Measurements from ENCODE around the gene ANK3.

The ANK3 gene

DNA sequence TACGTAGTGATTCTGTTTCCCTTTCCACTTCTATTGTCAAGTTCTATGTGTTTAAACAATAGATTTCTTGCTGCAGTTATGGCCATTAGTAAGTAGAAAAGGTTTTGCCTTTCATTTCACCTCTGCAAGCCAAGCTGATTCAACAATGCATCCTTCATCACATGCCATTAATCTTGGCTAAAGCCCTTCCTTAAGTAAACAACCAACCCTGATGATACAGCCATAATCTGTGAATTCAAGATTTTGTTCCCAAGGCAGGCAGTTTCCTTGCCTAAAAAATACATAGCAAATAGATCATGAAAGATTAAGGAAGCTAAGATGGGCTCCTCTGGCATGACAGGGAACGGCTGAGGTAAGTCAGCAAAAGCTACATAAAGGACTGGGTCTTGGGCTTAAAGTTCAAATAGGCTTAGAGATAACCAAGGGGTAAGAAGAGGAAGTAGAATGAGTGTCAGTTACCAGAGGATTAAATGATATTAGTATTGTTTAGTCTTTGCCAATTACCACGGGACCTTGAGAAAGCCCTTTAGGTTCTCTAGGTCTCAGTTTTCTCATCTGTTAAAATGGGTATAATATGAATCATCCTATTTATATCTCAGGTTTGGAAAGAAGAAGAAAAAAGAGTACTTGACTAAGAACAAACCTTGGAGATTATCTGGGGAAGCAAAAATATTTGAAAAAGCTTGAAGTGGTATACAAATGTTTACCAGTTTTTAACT is 35.9 kb upstream of the ANK3 start:
- no peaks in the 10 kb centered on the region for H3K36me3 ChIP-seq (ENCODE audit: insufficient read depth, low read length)
- H3K27me3 ChIP-seq (ENCODE audit: control insufficient read depth in 1 of 2, insufficient read depth in 2 of 2, low read length in 2 of 2): no peaks in the 10 kb centered on the region
- no peak overlapping the region for H3K27ac ChIP-seq (ENCODE audit: low read depth, low read length)
- peaks cover 34% of the 10 kb centered on the region for H3K4me1 ChIP-seq (ENCODE audit: insufficient read depth, low read length)
- no peaks in the 10 kb centered on the region for H3K9me3 ChIP-seq (ENCODE audit: low read length)
- no peak overlapping the region for H3K9ac ChIP-seq (ENCODE audit: low read length)
- no peak overlapping the region for H3K4me3 ChIP-seq (ENCODE audit: low read depth in 1 of 2, low read length in 2 of 2)

DNA sequence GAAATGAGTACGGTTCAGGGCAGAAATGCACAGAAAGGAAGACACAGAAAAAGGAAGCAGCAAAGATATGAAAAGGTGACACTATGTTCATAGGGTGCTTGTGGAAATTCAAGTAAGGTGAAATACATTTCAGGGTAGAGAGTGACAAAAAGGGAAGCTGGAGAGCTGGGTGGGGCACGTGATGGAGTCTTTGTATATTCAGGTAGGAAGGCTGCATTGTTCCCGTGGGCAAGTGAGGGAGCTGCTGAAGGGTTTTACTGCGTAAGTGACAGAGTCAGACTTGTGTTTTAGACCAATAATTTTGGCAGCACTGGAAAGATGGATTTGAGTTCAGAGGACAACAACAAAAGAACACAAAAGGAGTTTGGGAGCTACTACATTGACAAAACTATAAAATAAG is 35.3 kb upstream of the ANK3 start:
- no peak overlapping the region for H3K9ac ChIP-seq (ENCODE audit: low read length)
- no peak overlapping the region for H3K4me3 ChIP-seq (ENCODE audit: low read depth in 1 of 2, low read length in 2 of 2)
- H3K27ac ChIP-seq (ENCODE audit: low read depth, low read length): no peak overlapping the region
- H3K27me3 ChIP-seq (ENCODE audit: control insufficient read depth in 1 of 2, insufficient read depth in 2 of 2, low read length in 2 of 2): no peaks in the 10 kb centered on the region
- no peaks in the 10 kb centered on the region for H3K36me3 ChIP-seq (ENCODE audit: insufficient read depth, low read length)
- H3K4me1 ChIP-seq (ENCODE audit: insufficient read depth, low read length): peaks cover 29% of the 10 kb centered on the region
- no peaks in the 10 kb centered on the region for H3K9me3 ChIP-seq (ENCODE audit: low read length)

DNA sequence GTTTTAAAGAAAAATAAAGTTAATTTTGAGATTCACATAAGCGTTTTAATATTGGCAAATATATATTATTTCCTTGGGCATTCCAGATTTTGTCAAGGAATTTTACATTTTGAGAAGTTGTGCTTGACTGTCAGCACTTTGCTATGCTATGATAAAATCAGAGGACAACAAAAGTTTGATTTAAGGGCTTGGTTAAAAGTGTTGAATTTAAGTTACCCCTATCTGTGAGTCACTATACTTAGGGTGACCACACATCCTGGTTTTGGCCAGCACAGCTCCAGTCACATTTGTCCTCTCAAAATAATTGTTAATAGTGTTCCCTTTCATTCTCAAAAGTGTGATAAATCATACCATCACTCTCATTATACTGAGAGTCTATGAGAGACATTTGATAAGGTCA is 34.2 kb upstream of the ANK3 start:
- Histone ChIP-seq H3K9ac (ENCODE audit: low read length) (no peak overlapping the region), H3K27ac (ENCODE audit: low read depth, low read length) (no peak overlapping the region), H3K4me3 (ENCODE audit: low read depth in 1 of 2, low read length in 2 of 2) (no peak overlapping the region), H3K36me3 (ENCODE audit: insufficient read depth, low read length) (no peaks in the 10 kb centered on the region), H3K4me1 (ENCODE audit: insufficient read depth, low read length) (peaks cover 18% of the 10 kb centered on the region), H3K27me3 (ENCODE audit: control insufficient read depth in 1 of 2, insufficient read depth in 2 of 2, low read length in 2 of 2) (no peaks in the 10 kb centered on the region), H3K9me3 (ENCODE audit: low read length) (no peaks in the 10 kb centered on the region)

DNA sequence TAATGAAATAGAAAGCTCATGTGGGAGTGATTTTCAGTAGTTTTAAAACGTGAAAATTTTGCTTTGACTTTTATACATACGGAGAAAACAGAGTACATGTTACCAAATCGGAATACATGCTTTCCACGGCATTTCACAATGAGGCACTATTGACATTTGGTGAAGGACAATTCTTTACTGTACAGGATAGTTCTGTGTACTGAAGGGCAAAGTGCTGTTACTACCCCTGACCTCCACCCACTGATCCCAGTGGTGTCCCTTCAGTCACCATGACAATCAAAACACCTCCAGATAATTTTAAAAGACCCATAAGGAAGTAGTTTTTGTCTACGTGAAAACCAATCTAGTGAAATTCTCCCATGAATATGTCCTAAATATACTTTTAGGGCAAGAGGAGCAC is 33.1 kb upstream of the ANK3 start:
- Histone ChIP-seq H3K4me1 (ENCODE audit: insufficient read depth, low read length) (peaks cover 7% of the 10 kb centered on the region), H3K9ac (ENCODE audit: low read length) (no peak overlapping the region), H3K27ac (ENCODE audit: low read depth, low read length) (no peak overlapping the region), H3K27me3 (ENCODE audit: control insufficient read depth in 1 of 2, insufficient read depth in 2 of 2, low read length in 2 of 2) (no peaks in the 10 kb centered on the region), H3K36me3 (ENCODE audit: insufficient read depth, low read length) (no peaks in the 10 kb centered on the region), H3K9me3 (ENCODE audit: low read length) (no peaks in the 10 kb centered on the region), H3K4me3 (ENCODE audit: low read depth in 1 of 2, low read length in 2 of 2) (no peak overlapping the region)

DNA sequence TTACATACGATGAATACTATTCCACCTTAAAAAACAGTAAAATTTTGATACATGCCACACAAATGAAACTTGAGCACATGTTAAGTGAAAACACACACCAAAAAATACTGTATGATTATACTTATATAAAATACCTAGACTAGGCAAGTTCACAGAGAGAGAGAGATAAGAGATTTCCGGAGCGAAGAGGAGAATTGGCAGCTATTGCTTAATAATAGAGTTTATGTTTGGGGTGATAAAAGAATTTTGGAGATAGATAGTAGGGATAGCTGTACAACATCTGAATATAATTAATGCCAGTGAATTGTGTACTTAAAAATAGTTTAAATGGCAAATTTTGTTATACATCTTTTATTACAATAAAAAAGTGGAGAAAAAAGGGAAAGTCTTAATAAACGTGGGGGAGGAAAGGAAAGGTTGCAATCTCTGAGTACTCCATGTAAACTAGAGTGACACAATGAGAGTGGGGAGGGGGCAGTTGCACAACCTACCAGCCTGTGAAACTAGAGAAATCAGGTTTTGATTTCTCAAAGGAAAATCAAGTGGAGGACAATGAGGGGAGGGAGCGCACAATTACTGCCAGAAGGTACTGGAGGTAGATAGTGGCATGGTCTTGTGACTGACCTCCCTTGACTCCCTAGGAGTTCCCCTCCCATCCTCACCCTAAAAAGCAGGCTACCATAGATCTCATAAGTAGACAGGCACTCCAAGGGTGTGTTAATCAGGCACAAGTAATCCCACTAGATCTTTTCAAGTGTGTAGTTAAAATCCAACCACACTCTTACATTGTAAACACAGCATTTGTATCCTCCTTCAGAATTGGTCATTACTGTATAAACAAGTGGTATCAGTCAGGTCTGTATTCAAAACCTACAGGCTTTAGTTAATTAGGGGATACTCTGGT is 31.6 kb upstream of the ANK3 start:
- Histone ChIP-seq H3K9ac (ENCODE audit: low read length) (no peak overlapping the region), H3K9me3 (ENCODE audit: low read length) (no peaks in the 10 kb centered on the region), H3K27me3 (ENCODE audit: control insufficient read depth in 1 of 2, insufficient read depth in 2 of 2, low read length in 2 of 2) (no peaks in the 10 kb centered on the region), H3K4me3 (ENCODE audit: low read depth in 1 of 2, low read length in 2 of 2) (no peak overlapping the region), H3K4me1 (ENCODE audit: insufficient read depth, low read length) (peaks cover 5% of the 10 kb centered on the region), H3K27ac (ENCODE audit: low read depth, low read length) (no peak overlapping the region), H3K36me3 (ENCODE audit: insufficient read depth, low read length) (no peaks in the 10 kb centered on the region)

DNA sequence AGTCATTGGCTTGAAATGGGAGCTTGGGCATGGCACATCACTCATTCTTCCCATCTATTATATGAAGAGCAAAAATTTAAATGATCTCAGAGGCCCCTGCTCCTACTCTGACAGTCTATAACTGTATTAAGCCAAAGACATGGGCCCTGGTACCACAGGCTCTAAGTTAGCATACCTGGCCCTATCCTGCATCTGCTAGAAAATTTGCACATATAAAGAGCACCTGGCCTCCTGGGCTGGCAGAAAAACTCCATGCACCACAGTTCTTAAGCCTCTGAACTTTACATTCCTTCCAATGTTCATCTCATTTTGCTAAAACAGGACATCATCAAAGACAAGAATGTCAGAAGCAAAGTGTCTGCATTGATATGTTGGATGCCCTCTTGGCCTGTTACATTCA is 29.6 kb upstream of the ANK3 start:
- Histone ChIP-seq H3K4me1 (ENCODE audit: insufficient read depth, low read length) (no peaks in the 10 kb centered on the region), H3K9me3 (ENCODE audit: low read length) (no peaks in the 10 kb centered on the region), H3K9ac (ENCODE audit: low read length) (no peak overlapping the region), H3K27ac (ENCODE audit: low read depth, low read length) (no peak overlapping the region), H3K36me3 (ENCODE audit: insufficient read depth, low read length) (no peaks in the 10 kb centered on the region), H3K27me3 (ENCODE audit: control insufficient read depth in 1 of 2, insufficient read depth in 2 of 2, low read length in 2 of 2) (no peaks in the 10 kb centered on the region), H3K4me3 (ENCODE audit: low read depth in 1 of 2, low read length in 2 of 2) (no peak overlapping the region)

DNA sequence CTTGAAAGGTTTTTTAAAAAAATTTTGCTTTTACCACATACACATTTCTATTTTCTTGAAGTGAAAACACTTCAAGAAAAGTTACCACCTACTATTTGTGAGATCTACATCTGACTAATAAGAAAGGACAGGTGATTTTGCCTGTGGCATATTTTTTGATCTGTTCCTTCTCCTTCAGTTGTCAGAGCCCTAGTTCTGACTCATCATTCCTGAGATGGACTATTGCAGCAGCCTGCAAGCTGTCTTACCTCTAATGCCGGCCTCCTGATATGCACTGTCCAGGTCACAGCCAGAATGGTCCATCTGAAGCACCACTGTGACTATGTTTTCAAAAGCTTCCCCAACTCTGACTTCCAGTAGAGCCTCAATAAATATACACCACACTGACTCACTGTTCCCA is 28.2 kb upstream of the ANK3 start:
- no peak overlapping the region for H3K4me3 ChIP-seq (ENCODE audit: low read depth in 1 of 2, low read length in 2 of 2)
- H3K27me3 ChIP-seq (ENCODE audit: control insufficient read depth in 1 of 2, insufficient read depth in 2 of 2, low read length in 2 of 2): no peaks in the 10 kb centered on the region
- no peaks in the 10 kb centered on the region for H3K4me1 ChIP-seq (ENCODE audit: insufficient read depth, low read length)
- H3K36me3 ChIP-seq (ENCODE audit: insufficient read depth, low read length): no peaks in the 10 kb centered on the region
- no peak overlapping the region for H3K9ac ChIP-seq (ENCODE audit: low read length)
- no peak overlapping the region for H3K27ac ChIP-seq (ENCODE audit: low read depth, low read length)
- no peaks in the 10 kb centered on the region for H3K9me3 ChIP-seq (ENCODE audit: low read length)

DNA sequence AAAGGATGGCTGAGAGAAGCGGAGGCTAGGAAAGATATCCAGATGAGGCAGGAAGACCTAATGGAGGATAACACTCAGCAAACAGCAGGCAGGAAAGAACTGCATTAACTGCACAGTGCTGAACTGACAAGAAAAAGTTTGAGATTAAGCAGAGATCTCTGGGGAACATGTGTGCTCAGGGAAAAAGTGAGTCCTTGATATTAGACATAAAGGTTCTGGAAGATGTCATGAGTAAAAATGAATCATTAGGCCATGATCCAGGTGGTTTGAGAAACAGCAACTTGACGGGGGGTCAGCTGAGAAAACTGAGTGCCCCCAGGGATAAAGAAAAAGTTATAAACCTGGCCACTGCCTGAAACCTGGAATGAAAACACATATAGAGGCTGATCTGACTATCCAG is 27.3 kb upstream of the ANK3 start:
- no peak overlapping the region for H3K4me3 ChIP-seq (ENCODE audit: low read depth in 1 of 2, low read length in 2 of 2)
- no peak overlapping the region for H3K9ac ChIP-seq (ENCODE audit: low read length)
- H3K27ac ChIP-seq (ENCODE audit: low read depth, low read length): no peak overlapping the region
- H3K4me1 ChIP-seq (ENCODE audit: insufficient read depth, low read length): no peaks in the 10 kb centered on the region
- H3K36me3 ChIP-seq (ENCODE audit: insufficient read depth, low read length): no peaks in the 10 kb centered on the region
- H3K9me3 ChIP-seq (ENCODE audit: low read length): no peaks in the 10 kb centered on the region
- H3K27me3 ChIP-seq (ENCODE audit: control insufficient read depth in 1 of 2, insufficient read depth in 2 of 2, low read length in 2 of 2): no peaks in the 10 kb centered on the region

DNA sequence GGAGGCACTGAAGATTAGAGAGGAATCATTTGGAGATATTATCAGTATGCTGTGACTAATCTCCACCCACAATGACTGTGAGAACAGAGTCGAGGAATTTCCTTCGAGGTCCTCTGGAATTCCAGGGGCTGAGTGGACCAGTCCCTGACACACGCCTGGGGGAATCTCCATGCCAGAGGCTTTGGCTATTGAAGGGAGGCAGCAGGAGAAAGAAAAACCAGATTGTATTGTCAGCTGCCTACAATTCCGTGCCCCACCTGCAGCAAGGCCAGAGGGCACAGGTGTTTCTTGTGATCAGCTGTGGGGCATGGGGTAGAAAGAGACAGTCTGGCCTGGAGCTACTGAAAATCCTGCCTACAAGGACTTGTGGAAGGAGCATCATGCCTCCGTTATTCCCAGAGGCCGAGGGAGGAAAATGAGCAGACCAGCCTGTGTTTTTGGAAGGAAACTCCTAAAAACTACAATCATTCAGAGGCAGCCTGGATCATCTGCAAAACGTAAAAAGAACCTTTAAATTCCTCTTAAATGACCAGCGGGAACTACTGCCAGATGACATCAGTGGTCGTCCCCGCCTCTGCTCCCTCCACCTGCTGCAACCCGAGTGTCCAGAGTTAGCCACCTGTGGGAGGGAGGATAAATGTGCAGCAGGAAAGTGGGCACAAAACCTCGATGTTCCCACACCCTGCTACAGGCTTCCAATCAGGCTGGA is 25.4 kb upstream of the ANK3 start:
- H3K9me3 ChIP-seq (ENCODE audit: low read length): no peaks in the 10 kb centered on the region
- H3K4me1 ChIP-seq (ENCODE audit: insufficient read depth, low read length): no peaks in the 10 kb centered on the region
- no peaks in the 10 kb centered on the region for H3K27me3 ChIP-seq (ENCODE audit: control insufficient read depth in 1 of 2, insufficient read depth in 2 of 2, low read length in 2 of 2)

DNA sequence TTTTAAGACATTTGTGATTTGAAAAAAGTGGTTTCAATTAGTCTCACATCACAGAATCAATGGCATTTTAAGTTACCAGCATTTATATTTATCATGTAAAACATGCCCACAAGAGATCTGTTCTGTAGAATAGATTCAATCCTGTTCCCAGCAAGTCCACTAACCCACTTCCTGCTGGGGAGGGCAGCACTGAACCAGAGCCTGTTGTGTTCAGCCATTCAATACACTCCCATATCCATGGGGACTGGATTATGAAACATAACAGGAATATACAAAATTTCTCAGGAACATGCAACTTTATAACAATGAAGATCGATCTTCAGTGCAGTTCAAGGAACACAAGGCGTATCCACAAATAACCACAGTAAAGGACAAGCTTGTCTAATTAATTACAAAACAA is 24.4 kb upstream of the ANK3 start:
- Histone ChIP-seq H3K36me3 (ENCODE audit: insufficient read depth, low read length) (no peaks in the 10 kb centered on the region), H3K9ac (ENCODE audit: low read length) (no peak overlapping the region), H3K27ac (ENCODE audit: low read depth, low read length) (no peak overlapping the region), H3K9me3 (ENCODE audit: low read length) (no peaks in the 10 kb centered on the region), H3K4me3 (ENCODE audit: low read depth in 1 of 2, low read length in 2 of 2) (no peak overlapping the region), H3K4me1 (ENCODE audit: insufficient read depth, low read length) (no peaks in the 10 kb centered on the region), H3K27me3 (ENCODE audit: control insufficient read depth in 1 of 2, insufficient read depth in 2 of 2, low read length in 2 of 2) (no peaks in the 10 kb centered on the region)

More for the DNA sequence above, 25.4 kb upstream of the ANK3 start:
- no peak overlapping the region for H3K27ac ChIP-seq (ENCODE audit: low read depth, low read length)
- no peaks in the 10 kb centered on the region for H3K36me3 ChIP-seq (ENCODE audit: insufficient read depth, low read length)
- H3K4me3 ChIP-seq (ENCODE audit: low read depth in 1 of 2, low read length in 2 of 2): no peak overlapping the region
- H3K9ac ChIP-seq (ENCODE audit: low read length): no peak overlapping the region

DNA sequence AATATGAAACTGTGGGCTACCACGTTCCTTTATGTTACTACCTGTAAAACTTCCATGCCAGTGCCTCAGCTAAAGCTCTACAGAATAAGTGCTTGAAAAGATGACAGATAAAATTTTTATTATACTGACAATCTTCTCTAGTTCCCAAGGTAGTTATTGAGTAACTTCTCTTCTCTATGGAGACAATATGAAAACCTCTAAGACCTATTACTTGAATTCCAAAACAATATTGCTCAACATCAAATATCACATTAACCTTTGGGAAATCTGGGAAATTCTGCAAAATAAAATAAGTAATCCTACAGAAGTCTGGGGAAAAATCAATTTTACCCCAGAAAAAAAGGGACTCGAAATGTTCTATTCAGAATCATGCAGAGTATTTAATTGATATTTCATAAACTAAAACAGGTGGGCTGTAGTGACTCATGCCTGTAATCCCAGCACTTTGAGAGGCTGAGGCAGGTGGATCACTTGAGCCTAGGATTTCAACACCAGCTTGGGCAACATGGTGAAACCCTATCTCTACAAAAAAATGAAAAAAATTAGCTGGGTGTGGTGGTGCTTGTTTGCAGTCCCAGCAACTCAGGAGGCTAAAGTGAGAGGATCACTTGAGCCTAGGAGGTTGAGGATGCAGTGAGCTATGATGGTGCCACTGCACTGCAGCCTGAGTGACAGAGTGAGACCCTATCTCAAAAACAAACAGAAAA is 23.8 kb upstream of the ANK3 start:
- no peaks in the 10 kb centered on the region for H3K9me3 ChIP-seq (ENCODE audit: low read length)
- H3K4me3 ChIP-seq (ENCODE audit: low read depth in 1 of 2, low read length in 2 of 2): no peak overlapping the region
- no peak overlapping the region for H3K27ac ChIP-seq (ENCODE audit: low read depth, low read length)
- H3K9ac ChIP-seq (ENCODE audit: low read length): no peak overlapping the region
- no peaks in the 10 kb centered on the region for H3K36me3 ChIP-seq (ENCODE audit: insufficient read depth, low read length)
- H3K27me3 ChIP-seq (ENCODE audit: control insufficient read depth in 1 of 2, insufficient read depth in 2 of 2, low read length in 2 of 2): no peaks in the 10 kb centered on the region
- H3K4me1 ChIP-seq (ENCODE audit: insufficient read depth, low read length): no peaks in the 10 kb centered on the region

Data from muscle layer of colon (tissue), 2 donors.